H7 (cell line): ENCODE results near the gene UBE3D. TPM values are rescaled to one million over a fixed set of nuclear protein-coding genes. Genes with fewer than 3 reads are reported as not detected.

Source experiments
- DNase-seq: peaks from one replicate; pipeline ENCODE4 v3.0.0; 2012
- H3K27me3 ChIP-seq: 2 replicates; pipeline ENCODE4 v1.6.0; 2011; ENCODE audit warnings: mild to moderate bottlenecking, low read length; ENCODE audit not compliant: control insufficient read depth, insufficient read depth
- H3K36me3 ChIP-seq: replicated peaks from 2 replicates; pipeline ENCODE4 v1.5.1; 2011; ENCODE audit warnings: low read length; ENCODE audit not compliant: control insufficient read depth, insufficient read depth
- H3K4me3 ChIP-seq: 2 replicates; pipeline ENCODE4 v1.5.1; 2011; ENCODE audit warnings: low read depth, mild to moderate bottlenecking, control low read depth, low read length, moderate library complexity; ENCODE audit not compliant: insufficient read depth
- total RNA-seq: library from RNA; depleted of rRNA; stranded (reverse); fragments of >200 nt; shearing (Covaris generic); gene quantifications from 2 replicates; pipeline ENCODE4 v1.2.3, GENCODE V29; 2014

UBE3D gene
- total RNA-seq, 1 experiment from 2014 or later = 12.0 TPM

- Histone ChIP-seq H3K36me3 (no peaks in the 10 kb centered on the region), H3K4me3 (no peak overlapping the region), H3K27me3 (no peaks in the 10 kb centered on the region)
- DNase-seq = no peak
These were observed 4.0 kb upstream of the UBE3D start for GRCh38 chr6:83069633-83070032.

DNA sequence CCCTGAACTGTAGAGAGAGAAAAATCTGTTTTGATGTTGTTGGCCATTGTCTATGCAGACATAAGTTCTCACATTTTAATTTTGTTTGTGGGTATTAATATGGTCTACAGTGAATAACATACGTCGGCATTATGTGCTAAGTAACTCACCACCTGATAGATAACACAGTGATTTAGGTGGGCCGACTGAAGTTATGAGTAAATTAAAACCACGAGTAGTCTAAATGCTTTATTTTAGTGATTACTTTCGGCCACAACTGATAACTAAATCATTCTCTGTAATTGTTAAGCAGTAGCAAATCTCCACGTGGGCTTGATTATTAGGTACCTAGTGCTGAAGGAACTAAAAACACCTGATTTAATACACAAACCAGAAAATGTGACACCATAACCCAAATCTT lies 3.0 kb upstream of the UBE3D start:
- H3K27me3 ChIP-seq = no peaks in the 10 kb centered on the region
- no peaks in the 10 kb centered on the region for H3K36me3 ChIP-seq
- peak overlapping the region; percentile 86 for H3K4me3 ChIP-seq
- no peak for DNase-seq

DNA sequence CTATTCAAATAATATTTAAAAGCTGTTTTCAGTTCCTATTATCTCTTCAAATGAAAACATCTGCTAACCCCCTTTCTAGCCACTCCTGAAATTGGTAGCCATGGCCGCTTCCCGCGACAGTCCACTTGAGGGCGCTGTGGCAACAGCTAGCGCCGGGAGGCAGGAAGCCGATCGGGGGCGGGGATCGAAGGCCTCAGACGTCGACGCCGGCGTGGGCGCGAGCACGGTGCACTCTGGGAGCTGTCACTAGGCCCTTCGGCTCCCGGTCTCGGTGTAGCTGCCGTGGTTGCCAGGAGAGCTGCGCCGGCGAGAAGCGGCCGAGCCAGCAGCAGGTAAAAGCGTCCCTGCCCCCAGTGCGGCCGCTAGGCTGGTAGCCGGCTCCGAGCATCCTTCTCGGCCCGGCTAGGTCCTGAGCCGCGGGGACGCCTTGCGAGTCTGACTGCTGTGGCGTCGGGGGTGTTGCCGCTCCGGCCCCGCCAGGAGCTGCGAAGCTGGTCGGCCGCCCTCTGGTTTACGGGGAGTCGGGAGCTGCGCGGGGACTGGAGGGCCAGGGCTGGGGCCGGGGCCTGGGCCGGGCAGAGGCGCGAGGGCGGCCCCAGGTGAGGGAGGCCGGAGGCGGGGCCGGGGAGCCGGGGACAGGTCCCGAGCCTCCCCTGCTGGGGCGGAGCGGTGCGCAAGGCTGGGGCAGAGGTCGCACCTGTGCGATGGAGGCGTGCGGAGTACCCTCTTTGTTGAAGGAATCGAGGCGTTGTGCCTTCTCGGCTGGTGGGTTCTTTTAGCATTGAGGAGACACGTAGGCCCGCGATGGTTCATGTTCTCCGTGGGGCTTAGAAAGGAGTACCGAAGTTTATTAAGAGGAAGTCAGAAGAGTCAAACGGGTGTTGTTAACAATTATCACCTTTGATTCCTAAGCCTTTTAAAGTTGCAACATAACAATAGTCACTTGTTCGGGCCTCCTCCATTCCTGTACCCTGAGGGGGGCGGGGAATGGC lies 2.1 kb upstream of the UBE3D start, which contains the start of gene DOP1A:
TSS of gene DOP1A (plus strand) at position 224 of the 992 bp plus-strand sequence. CDS start 29,307 bp downstream, outside the sequence.
- Histone ChIP-seq H3K36me3 (no peaks in the 10 kb centered on the region), H3K4me3 (peak within 1 kb of the TSS; percentile 86), H3K27me3 (no peaks in the 10 kb centered on the region)
- DNase-seq = peak; percentile 88

DNA sequence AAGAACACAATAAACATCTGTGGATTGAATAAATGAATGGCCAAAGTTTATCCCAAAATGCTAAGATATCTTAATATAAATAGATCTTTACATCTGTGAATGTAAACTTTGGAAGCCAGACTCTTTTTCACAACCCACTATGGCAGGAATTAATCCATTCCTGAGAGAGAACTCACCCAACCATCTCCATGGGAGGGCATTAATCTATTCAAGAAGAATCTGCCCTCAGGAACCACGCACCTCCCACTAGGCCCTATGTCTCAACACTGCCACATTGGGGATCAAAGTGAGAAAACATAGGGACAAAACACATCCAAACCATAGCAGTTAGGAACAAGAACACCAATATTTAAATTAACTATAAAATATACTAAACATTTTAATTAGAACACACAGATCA lies 3.4 kb downstream of the UBE3D start:
- H3K27me3 ChIP-seq = no peaks in the 10 kb centered on the region
- DNase-seq = peak; percentile 16

GRCh38 chr6:83061190-83061589 lies 4.5 kb downstream of the UBE3D start:
- Histone ChIP-seq H3K27me3 (no peaks in the 10 kb centered on the region), H3K36me3 (peaks cover 3% of the 10 kb centered on the region; the same call in 1 of the 2 replicates), H3K4me3 (no peak overlapping the region)
- no peak for DNase-seq

More for the DNA sequence above, 3.4 kb downstream of the UBE3D start:
- H3K36me3 ChIP-seq = no peaks in the 10 kb centered on the region; the same call in 1 of the 2 replicates
- H3K4me3 ChIP-seq = no peak overlapping the region

- Histone ChIP-seq H3K36me3 (peaks cover 3% of the 10 kb centered on the region), H3K27me3 (no peaks in the 10 kb centered on the region), H3K4me3 (no peak overlapping the region)
- DNase-seq = peak; percentile 32
These were observed 7.8 kb downstream of the UBE3D start for GRCh38 chr6:83057705-83058321.

DNA sequence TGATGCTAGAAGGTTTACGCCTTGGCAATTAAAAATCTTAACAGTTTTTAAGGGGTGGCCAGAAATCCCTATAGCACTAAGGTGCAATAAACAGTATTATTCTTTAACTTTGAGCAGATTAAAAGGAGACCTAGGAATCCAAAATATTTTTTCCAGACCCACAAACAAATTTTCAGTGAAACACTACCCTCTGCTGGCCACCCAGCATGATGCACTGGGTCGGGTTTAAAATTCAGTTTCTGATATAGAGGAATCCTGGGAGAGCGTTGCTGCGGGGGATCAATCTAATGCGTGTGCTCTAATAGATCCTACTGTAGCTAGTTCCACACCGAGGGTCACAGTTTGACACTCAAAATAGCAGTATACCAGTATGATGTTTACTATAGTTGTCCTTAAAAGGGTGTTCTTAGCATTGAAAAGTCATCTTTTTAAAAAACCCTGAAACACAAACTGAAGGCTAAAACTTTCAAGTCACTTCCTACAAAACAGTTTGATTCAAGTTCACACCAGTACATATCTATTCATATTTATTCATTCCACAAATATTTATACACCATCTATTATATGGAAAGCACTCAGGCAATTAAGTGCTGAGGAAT lies 10.2 kb downstream of the UBE3D start:
- Histone ChIP-seq H3K4me3 (no peak overlapping the region), H3K27me3 (no peaks in the 10 kb centered on the region), H3K36me3 (peaks cover 3% of the 10 kb centered on the region)
- DNase-seq = peak; percentile 47

DNA sequence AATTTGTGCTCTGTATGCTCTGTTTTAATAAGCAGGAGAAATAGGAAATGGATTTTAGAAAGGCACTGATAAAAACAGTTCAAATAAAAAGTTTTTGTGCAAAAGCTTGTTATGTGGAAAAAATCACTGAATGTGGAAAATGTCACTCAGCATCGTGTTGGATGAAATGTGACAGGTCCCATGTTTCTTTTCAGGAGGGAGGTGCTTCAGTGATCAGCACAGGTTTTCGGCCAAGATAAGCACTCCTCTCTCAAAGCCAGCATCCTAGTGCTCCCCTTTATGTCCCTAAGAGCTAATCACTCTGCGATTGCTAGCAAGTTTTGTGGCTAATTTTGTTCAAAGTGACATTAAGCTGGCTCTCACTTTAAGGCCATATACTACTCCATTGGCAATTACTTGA lies 12.0 kb downstream of the UBE3D start:
- no peak overlapping the region for H3K4me3 ChIP-seq
- no peak for DNase-seq
- peaks cover 3% of the 10 kb centered on the region for H3K36me3 ChIP-seq

DNA sequence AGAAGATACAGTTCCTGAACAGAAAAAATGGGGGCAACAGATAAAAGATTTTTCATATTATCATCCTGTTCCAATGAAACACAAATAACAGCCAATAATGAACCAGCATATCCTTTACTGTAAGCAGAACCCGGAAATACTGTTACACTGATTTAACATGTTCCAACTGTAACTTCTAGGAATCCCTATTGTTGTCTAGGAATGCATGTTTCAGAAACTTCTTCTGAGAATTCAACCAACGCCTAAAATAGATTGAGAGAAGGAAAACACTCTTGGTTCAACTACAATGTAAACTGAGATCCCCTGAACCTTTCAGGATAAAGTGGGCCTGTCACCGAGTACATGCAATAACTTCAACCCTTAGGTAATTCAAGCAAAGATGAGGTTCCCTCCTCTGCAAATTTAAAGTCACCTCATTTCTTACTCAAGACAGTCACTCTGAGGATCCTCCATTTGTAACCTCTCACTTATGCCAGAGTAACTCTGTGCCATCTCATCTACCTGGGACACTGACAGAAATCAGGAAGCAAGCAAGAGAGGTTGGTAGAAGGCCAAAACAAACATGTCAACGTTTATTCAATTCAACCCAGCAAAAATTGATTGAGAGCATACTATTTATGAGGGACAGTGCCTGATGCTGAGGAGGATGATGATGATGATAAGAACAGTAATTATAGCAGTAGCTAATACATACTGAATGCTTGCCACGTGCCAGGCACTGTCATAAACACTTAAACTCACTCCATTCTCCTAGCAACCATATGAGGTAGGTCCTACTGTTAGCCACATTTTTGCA lies 14.1 kb downstream of the UBE3D start:
- no peaks in the 10 kb centered on the region for H3K27me3 ChIP-seq
- H3K36me3 ChIP-seq = peaks cover 2% of the 10 kb centered on the region; the same call in 1 of the 2 replicates
- no peak for DNase-seq
- no peak overlapping the region for H3K4me3 ChIP-seq

More for the DNA sequence above, 12.0 kb downstream of the UBE3D start:
- no peaks in the 10 kb centered on the region for H3K27me3 ChIP-seq

DNA sequence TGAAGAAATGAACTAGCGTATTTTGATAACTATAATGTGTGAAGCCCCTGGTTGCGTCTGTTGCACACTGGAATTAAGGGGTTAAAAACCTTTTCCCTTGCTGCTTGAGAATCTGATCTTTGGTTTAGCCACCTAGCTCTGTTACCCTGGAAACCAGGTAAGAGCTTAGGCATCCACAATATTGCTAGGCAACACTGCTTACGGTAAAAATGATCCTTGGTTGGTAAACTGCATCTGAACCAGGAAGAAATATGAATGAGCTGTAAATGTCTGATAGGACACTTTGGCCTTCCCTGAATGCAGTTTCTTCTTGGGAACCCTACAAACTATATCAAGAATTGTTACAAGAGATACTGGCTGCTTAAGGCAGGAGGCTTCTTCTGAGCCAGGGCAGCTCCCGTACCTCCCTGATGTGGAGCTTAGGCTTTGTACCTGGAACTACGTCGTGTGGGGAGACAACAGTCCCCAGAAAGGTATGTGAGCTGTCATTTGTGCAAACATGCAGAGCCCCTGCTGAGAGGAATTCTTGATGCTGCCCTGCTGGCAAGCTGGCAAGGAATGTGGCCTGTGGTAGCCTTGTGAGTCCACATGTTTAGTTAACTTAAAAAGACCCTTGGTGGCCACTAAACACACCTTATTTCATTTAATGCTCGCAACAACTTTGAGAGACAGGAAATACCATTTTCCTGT lies 18.4 kb downstream of the UBE3D start:
- Histone ChIP-seq H3K4me3 (no peak overlapping the region), H3K27me3 (no peaks in the 10 kb centered on the region), H3K36me3 (no peaks in the 10 kb centered on the region)
- peak; percentile 27 for DNase-seq

- H3K27me3 ChIP-seq = no peaks in the 10 kb centered on the region
- H3K36me3 ChIP-seq = no peaks in the 10 kb centered on the region
- no peak overlapping the region for H3K4me3 ChIP-seq
- DNase-seq = no peak
These were observed 21.4 kb downstream of the UBE3D start for GRCh38 chr6:83044091-83044768.

DNA sequence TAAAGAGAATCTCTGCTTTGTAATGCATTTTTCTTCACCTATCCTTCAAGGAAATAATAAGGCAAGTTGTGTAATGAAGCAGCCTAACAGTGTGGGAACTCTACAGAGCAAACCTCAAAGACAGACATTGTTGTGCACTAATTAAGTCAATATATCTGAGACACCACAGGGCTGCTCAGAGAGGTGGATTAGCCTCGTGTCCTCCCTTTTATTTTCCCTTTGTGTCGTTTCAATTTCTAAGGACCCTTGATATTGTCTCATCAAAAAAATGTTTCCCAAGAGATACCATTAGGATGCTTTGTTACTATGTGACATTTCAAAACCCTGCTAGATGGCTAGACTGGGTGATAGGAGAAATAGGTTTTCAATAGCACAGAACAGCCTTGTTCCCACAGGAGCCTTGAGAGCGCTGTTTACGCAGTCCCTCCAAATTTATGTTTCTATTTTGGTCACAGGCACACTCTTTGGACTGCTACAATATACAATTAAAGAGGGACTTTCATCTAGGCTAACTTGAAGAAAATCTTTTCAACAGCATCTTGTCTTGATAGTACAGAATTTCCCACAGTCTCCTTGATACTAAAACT lies 23.1 kb downstream of the UBE3D start:
- Histone ChIP-seq H3K27me3 (no peaks in the 10 kb centered on the region), H3K4me3 (no peak overlapping the region), H3K36me3 (no peaks in the 10 kb centered on the region)
- DNase-seq = no peak

- H3K4me3 ChIP-seq = no peak overlapping the region
- no peaks in the 10 kb centered on the region for H3K36me3 ChIP-seq
- DNase-seq = no peak
- H3K27me3 ChIP-seq = no peaks in the 10 kb centered on the region
These were observed 27.4 kb downstream of the UBE3D start for GRCh38 chr6:83038246-83038645.
